H9 (cell line): ENCODE results near the gene SLC35F6. TPM values are rescaled to one million over a fixed set of nuclear protein-coding genes. Genes with fewer than 3 reads are reported as not detected.

ENCODE experiments used
- DNase-seq: peaks from one replicate; pipeline ENCODE4 v3.0.0-alpha.2; 2017
- H2AFZ ChIP-seq: one replicate; pipeline ENCODE4 v1.6.1; 2013; ENCODE audit warnings: mild to moderate bottlenecking, low read length, control low read depth, moderate library complexity
- H2AK5ac ChIP-seq: 2 replicates; pipeline ENCODE4 v1.6.1; 2013; ENCODE audit warnings: low read length, control low read depth, mixed read lengths; ENCODE audit not compliant: insufficient read length
- H2BK120ac ChIP-seq: one replicate; pipeline ENCODE4 v1.6.1; 2013; ENCODE audit warnings: low read depth, mild to moderate bottlenecking, low read length, control low read depth, inconsistent platforms; ENCODE audit not compliant: poor library complexity, severe bottlenecking
- H2BK12ac ChIP-seq: 2 replicates; pipeline ENCODE4 v1.6.1; 2013; ENCODE audit warnings: low read length, control low read depth, mixed read lengths, low read depth; ENCODE audit not compliant: insufficient read length
- H2BK15ac ChIP-seq: 2 replicates; pipeline ENCODE4 v1.6.1; 2013; ENCODE audit warnings: low read depth, low read length, control low read depth
- H2BK20ac ChIP-seq: one replicate; pipeline ENCODE4 v1.6.1; 2013; ENCODE audit warnings: low read depth, mild to moderate bottlenecking, low read length, control low read depth, inconsistent platforms; ENCODE audit not compliant: poor library complexity, severe bottlenecking
- H2BK5ac ChIP-seq: 2 replicates; pipeline ENCODE4 v1.6.1; 2013; ENCODE audit warnings: low read length, control low read depth, mixed read lengths; ENCODE audit not compliant: insufficient read length
- H3K14ac ChIP-seq: 2 replicates; pipeline ENCODE4 v1.6.1; 2013; ENCODE audit warnings: low read length, control low read depth; ENCODE audit not compliant: insufficient read depth
- H3K18ac ChIP-seq: 2 replicates; pipeline ENCODE4 v1.6.1; 2013; ENCODE audit warnings: low read depth, mild to moderate bottlenecking, mixed read lengths, low read length, control low read depth; ENCODE audit not compliant: insufficient read length
- H3K23ac ChIP-seq: 2 replicates; pipeline ENCODE4 v1.6.1; 2013; ENCODE audit warnings: low read length, control low read depth, mixed read lengths, low read depth; ENCODE audit not compliant: insufficient read length
- H3K23me2 ChIP-seq: 2 replicates; pipeline ENCODE4 v1.6.1; 2013; ENCODE audit warnings: low read depth, mild to moderate bottlenecking, mixed read lengths, low read length, control low read depth; ENCODE audit not compliant: insufficient read length, poor library complexity, severe bottlenecking
- H3K27ac ChIP-seq: 2 replicates; pipeline ENCODE4 v1.5.1; 2013; ENCODE audit warnings: low read length, control low read depth, mixed read lengths, low read depth; ENCODE audit not compliant: insufficient read length
- H3K27me3 ChIP-seq: 2 replicates; pipeline ENCODE4 v1.6.1; 2013; ENCODE audit warnings: low read length, control low read depth, inconsistent platforms; ENCODE audit not compliant: insufficient read depth
- H3K4ac ChIP-seq: 2 replicates; pipeline ENCODE4 v1.6.1; 2013; ENCODE audit warnings: low read depth, mild to moderate bottlenecking, control low read depth, inconsistent platforms, low read length, moderate library complexity
- H3K4me1 ChIP-seq: 2 replicates; pipeline ENCODE4 v1.6.1; 2013; ENCODE audit warnings: low read length, control low read depth, inconsistent platforms; ENCODE audit not compliant: insufficient read depth
- H3K4me2 ChIP-seq: 2 replicates; pipeline ENCODE4 v1.6.1; 2013; ENCODE audit warnings: low read length, control low read depth, mixed read lengths; ENCODE audit not compliant: insufficient read length, insufficient read depth
- H3K56ac ChIP-seq: 2 replicates; pipeline ENCODE4 v1.6.1; 2013; ENCODE audit warnings: low read depth, mild to moderate bottlenecking, mixed read lengths, low read length, control low read depth; ENCODE audit not compliant: insufficient read length
- H3K79me1 ChIP-seq: 2 replicates; pipeline ENCODE4 v1.6.1; 2013; ENCODE audit warnings: low read depth, mild to moderate bottlenecking, moderate library complexity, low read length, control low read depth, inconsistent platforms; ENCODE audit not compliant: insufficient read depth, poor library complexity, severe bottlenecking
- H3K79me2 ChIP-seq: 2 replicates; pipeline ENCODE4 v1.6.1; 2013; ENCODE audit warnings: low read length, control low read depth, inconsistent platforms; ENCODE audit not compliant: insufficient read depth
- H3K9ac ChIP-seq: 2 replicates; pipeline ENCODE4 v1.6.1; 2013; ENCODE audit warnings: low read length, control low read depth, mixed read lengths; ENCODE audit not compliant: insufficient read length; ENCODE audit errors: extremely low read depth
- H3K9me3 ChIP-seq: one replicate; pipeline ENCODE4 v1.6.1; 2013; ENCODE audit warnings: low read depth, low read length, inconsistent platforms; ENCODE audit not compliant: control insufficient read depth
- H3T11ph ChIP-seq: one replicate; pipeline ENCODE4 v1.6.1; 2013; ENCODE audit warnings: mild to moderate bottlenecking, low read length, control low read depth, inconsistent platforms
- H4K20me1 ChIP-seq: one replicate; pipeline ENCODE4 v1.6.1; 2013; ENCODE audit not compliant: control insufficient read depth, insufficient read length, insufficient read depth
- H4K5ac ChIP-seq: 2 replicates; pipeline ENCODE4 v1.6.1; 2013; ENCODE audit warnings: low read depth, mild to moderate bottlenecking, mixed read lengths, low read length, control low read depth; ENCODE audit not compliant: insufficient read length
- H4K8ac ChIP-seq: replicated peaks from 2 replicates; pipeline ENCODE4 v1.6.1; 2013; ENCODE audit warnings: low read length, control low read depth, mixed read lengths, low read depth; ENCODE audit not compliant: insufficient read length
- H4K91ac ChIP-seq: 2 replicates; pipeline ENCODE4 v1.6.1; 2013; ENCODE audit warnings: low read depth, mild to moderate bottlenecking, moderate library complexity, mixed read lengths, low read length, control low read depth; ENCODE audit not compliant: insufficient read length
- H3K27ac Mint-ChIP-seq, 3 experiments: 2 replicates in 2 of 3; 3 replicates in 1 of 3; pipeline ENCODE4 v1.8.0; 2020 to 2021; ENCODE audit warnings: mixed read lengths in 3 of 3, mild to moderate bottlenecking in 1 of 3, moderate library complexity in 1 of 3
- H3K27me3 Mint-ChIP-seq: 2 replicates; pipeline ENCODE4 v1.8.0; 2021; ENCODE audit warnings: low read depth, mild to moderate bottlenecking, moderate library complexity, mixed read lengths
- H3K36me3 Mint-ChIP-seq, 3 experiments: 2 replicates in 2 of 3; 3 replicates in 1 of 3; pipeline ENCODE4 v1.8.0; 2020 to 2021; ENCODE audit warnings: low read depth in 3 of 3, mixed read lengths in 3 of 3; ENCODE audit not compliant: insufficient read depth in 1 of 3
- H3K4me1 Mint-ChIP-seq, 2 experiments: 2 replicates each; pipeline ENCODE4 v1.8.0; 2020; ENCODE audit warnings: mixed read lengths in 2 of 2
- H3K4me3 Mint-ChIP-seq, 2 experiments: 2 replicates in 1 of 2; 3 replicates in 1 of 2; pipeline ENCODE4 v1.8.0; 2020 to 2021; ENCODE audit warnings: mild to moderate bottlenecking in 2 of 2, mixed read lengths in 2 of 2, moderate library complexity in 1 of 2
- H3K9me3 Mint-ChIP-seq, 2 experiments: 2 replicates in 1 of 2; 3 replicates in 1 of 2; pipeline ENCODE4 v1.8.0; 2020; ENCODE audit warnings: mild to moderate bottlenecking in 2 of 2, mixed read lengths in 2 of 2, moderate library complexity in 1 of 2
- WGBS: extraction: QIAGEN DNeasy Blood & Tissue Kit; methylation state at CpG from one replicate; pipeline ENCODE4 v1.1.7; 2013; ENCODE audit warnings: missing lambda C conversion rate, low lambda C conversion rate, mixed read lengths; ENCODE audit not compliant: insufficient read length; ENCODE audit errors: extremely low coverage; 5-methylcytosine and 5-hydroxymethylcytosine counted together
- total RNA-seq: library from RNA; stranded (reverse); gene quantifications from 2 replicates; pipeline ENCODE4 v1.2.1, GENCODE V29; 2021
- TF ChIP-seq, protein P1 (sequence below): fragments of 200-600 bp; sonication (generic); conservative IDR thresholded peaks from 3 replicates; pipeline ENCODE4 v1.8.0; 2021; ENCODE audit warnings: antibody characterized with exemption, mild to moderate bottlenecking

The SLC35F6 gene
- total RNA-seq, 1 experiment from 2014 or later = 15.7 TPM

DNA sequence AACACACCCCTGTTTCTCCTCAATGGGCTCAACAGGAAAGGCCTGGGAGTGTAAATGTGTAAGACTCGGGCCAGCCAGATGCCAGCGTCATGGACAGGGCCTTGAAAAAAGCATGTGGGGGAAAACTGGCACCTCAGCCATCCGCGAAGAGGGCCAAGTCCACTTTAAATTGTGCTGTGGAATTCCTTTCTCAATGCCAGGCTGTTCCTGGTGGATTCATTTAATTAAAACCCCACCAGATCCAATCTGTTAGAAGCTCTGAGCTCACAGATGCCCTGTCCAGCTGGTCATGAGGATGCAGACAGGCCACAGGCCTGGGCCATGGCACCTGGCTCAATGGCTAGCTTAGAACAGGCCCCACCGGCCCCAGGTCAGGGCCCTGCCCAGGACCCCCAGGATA is 46.7 kb upstream of the SLC35F6 start:
- H3K18ac ChIP-seq = no peak overlapping the region
- H2AK5ac ChIP-seq = no peak overlapping the region
- no peak overlapping the region for H3K56ac ChIP-seq
- H2BK20ac ChIP-seq = no peak overlapping the region
- no peaks in the 10 kb centered on the region for H3K9me3 Mint-ChIP-seq
- H4K5ac ChIP-seq = no peak overlapping the region
- no peak overlapping the region for H2BK120ac ChIP-seq
- H3K4me2 ChIP-seq = no peak overlapping the region
- no peak overlapping the region; the same call in 1 of the 2 replicates for H3K14ac ChIP-seq
- peaks cover 4% of the 10 kb centered on the region; the same call in 1 of the 2 replicates for H3K4me1 ChIP-seq
- no peak overlapping the region for H2BK5ac ChIP-seq
- H3K79me1 ChIP-seq = no peaks in the 10 kb centered on the region
- H3K27me3 ChIP-seq = no peaks in the 10 kb centered on the region
- WGBS = no CpG with 5 or more reads among the region's 5 CpGs
- H3K27ac Mint-ChIP-seq = no peak overlapping the region; a peak in 1 of 7 replicates
- TF ChIP-seq, protein P1, sequence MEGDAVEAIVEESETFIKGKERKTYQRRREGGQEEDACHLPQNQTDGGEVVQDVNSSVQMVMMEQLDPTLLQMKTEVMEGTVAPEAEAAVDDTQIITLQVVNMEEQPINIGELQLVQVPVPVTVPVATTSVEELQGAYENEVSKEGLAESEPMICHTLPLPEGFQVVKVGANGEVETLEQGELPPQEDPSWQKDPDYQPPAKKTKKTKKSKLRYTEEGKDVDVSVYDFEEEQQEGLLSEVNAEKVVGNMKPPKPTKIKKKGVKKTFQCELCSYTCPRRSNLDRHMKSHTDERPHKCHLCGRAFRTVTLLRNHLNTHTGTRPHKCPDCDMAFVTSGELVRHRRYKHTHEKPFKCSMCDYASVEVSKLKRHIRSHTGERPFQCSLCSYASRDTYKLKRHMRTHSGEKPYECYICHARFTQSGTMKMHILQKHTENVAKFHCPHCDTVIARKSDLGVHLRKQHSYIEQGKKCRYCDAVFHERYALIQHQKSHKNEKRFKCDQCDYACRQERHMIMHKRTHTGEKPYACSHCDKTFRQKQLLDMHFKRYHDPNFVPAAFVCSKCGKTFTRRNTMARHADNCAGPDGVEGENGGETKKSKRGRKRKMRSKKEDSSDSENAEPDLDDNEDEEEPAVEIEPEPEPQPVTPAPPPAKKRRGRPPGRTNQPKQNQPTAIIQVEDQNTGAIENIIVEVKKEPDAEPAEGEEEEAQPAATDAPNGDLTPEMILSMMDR = no peak
- no peak overlapping the region for H4K91ac ChIP-seq
- H3K27me3 Mint-ChIP-seq = peaks cover 4% of the 10 kb centered on the region
- H3K4me3 Mint-ChIP-seq = no peak overlapping the region
- no peak overlapping the region for H3K27ac ChIP-seq
- no peak overlapping the region for H2BK12ac ChIP-seq
- H3K4me1 Mint-ChIP-seq = peaks cover 13 to 18% of the 10 kb centered on the region in 2 experiments
- no peaks in the 10 kb centered on the region for H4K20me1 ChIP-seq
- H2AFZ ChIP-seq = no peak overlapping the region
- no peaks in the 10 kb centered on the region for H3K9me3 ChIP-seq
- no peak overlapping the region for H2BK15ac ChIP-seq
- no peaks in the 10 kb centered on the region for H3K79me2 ChIP-seq
- H3K4ac ChIP-seq = no peak overlapping the region
- H3K9ac ChIP-seq = no peak overlapping the region
- no peak overlapping the region for H4K8ac ChIP-seq
- H3K23ac ChIP-seq = no peak overlapping the region
- no peak for DNase-seq
- no peak overlapping the region for H3T11ph ChIP-seq
- no peaks in the 10 kb centered on the region for H3K36me3 Mint-ChIP-seq
- H3K23me2 ChIP-seq = no peaks in the 10 kb centered on the region
